Measurements from ENCODE around the gene ANKS6.

ANKS6 gene

DNA sequence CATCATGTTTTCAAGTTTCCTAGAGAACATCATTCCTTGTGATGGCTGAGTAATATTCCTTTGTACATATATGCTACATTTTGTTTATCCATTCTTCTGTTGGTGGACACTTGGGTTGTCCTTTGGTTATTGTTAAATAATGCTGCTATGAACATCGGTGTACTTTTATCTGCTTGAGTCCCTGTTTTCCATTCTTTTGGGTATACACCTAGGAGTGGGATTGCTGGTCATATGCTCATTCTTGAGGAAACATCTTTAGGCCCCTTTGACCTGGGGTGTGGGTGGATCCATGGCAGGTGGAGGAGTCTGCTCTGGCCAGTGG, 36.4 kb upstream of the ANKS6 start:
- H3K36me3 ChIP-seq (ENCODE audit: control insufficient read depth, insufficient read depth, low read length) = no peaks in the 10 kb centered on the region
- H3K27me3 ChIP-seq (ENCODE audit: insufficient read depth, low read length, poor library complexity) = no peaks in the 10 kb centered on the region
- H3K4me3 ChIP-seq (ENCODE audit: low read length) = no peak overlapping the region
- H3K9ac ChIP-seq (ENCODE audit: low read length) = no peak overlapping the region
- no peak overlapping the region for H3K27ac ChIP-seq (ENCODE audit: low read depth, low read length)
- H3K4ac ChIP-seq (ENCODE audit: low read depth, low read length) = no peak overlapping the region
- no peak overlapping the region for H4K5ac ChIP-seq (ENCODE audit: low read length)
- H3K4me2 ChIP-seq (ENCODE audit: low read length) = no peak overlapping the region
- H3K56ac ChIP-seq (ENCODE audit: low read length) = no peak overlapping the region
- H3K4me1 ChIP-seq (ENCODE audit: control insufficient read depth, low read depth, low read length) = no peaks in the 10 kb centered on the region
- no peaks in the 10 kb centered on the region for H3K79me2 ChIP-seq (ENCODE audit: control insufficient read depth, insufficient read depth, low read length)
- H3K23ac ChIP-seq (ENCODE audit: low read length) = no peak overlapping the region
- H2BK5ac ChIP-seq (ENCODE audit: low read length) = no peak overlapping the region
- no peak overlapping the region for H2BK15ac ChIP-seq (replicated peaks; ENCODE audit: low read depth)
- H4K8ac ChIP-seq (ENCODE audit: low read depth, low read length) = no peak overlapping the region
- no CpG with 5 or more reads among the region's 1 CpG for WGBS (ENCODE audit: extremely low coverage, insufficient coverage, low lambda C conversion rate)
- no peak overlapping the region for H3K18ac ChIP-seq (ENCODE audit: low read length)
- H2AK5ac ChIP-seq (ENCODE audit: low read length) = no peak overlapping the region
- DNase-seq = no peak
- H2BK120ac ChIP-seq (ENCODE audit: low read depth, low read length) = no peak overlapping the region
- H3K79me1 ChIP-seq (ENCODE audit: low read length) = no peaks in the 10 kb centered on the region

DNA sequence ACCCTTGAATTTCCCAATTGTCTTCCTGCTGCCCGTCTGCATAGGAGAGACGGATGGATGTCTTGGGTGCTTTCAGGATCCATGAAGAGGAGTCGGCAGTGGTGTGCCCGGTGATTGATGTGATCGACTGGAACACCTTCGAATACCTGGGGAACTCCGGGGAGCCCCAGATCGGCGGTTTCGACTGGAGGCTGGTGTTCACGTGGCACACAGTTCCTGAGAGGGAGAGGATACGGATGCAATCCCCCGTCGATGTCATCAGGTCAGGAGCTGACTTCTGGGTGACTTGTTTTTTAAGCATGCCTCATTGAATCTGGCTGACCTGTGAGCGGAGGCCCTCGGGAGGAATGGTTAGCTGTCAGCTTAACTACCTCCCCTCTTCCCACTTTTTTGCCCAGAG, 35.3 kb upstream of the ANKS6 start:
- H3K36me3 ChIP-seq (ENCODE audit: control insufficient read depth, insufficient read depth, low read length) = no peaks in the 10 kb centered on the region
- no peak overlapping the region for H3K9ac ChIP-seq (ENCODE audit: low read length)
- no peaks in the 10 kb centered on the region for H3K79me2 ChIP-seq (ENCODE audit: control insufficient read depth, insufficient read depth, low read length)
- H3K56ac ChIP-seq (ENCODE audit: low read length) = no peak overlapping the region
- no peaks in the 10 kb centered on the region for H3K79me1 ChIP-seq (ENCODE audit: low read length)
- H3K4me3 ChIP-seq (ENCODE audit: low read length) = no peak overlapping the region
- H3K18ac ChIP-seq (ENCODE audit: low read length) = no peak overlapping the region
- H3K27me3 ChIP-seq (ENCODE audit: insufficient read depth, low read length, poor library complexity) = no peaks in the 10 kb centered on the region
- no peak overlapping the region for H4K8ac ChIP-seq (ENCODE audit: low read depth, low read length)
- DNase-seq = no peak
- no CpG with 5 or more reads among the region's 16 CpGs for WGBS (ENCODE audit: extremely low coverage, insufficient coverage, low lambda C conversion rate)
- no peak overlapping the region for H2BK120ac ChIP-seq (ENCODE audit: low read depth, low read length)
- no peak overlapping the region for H4K5ac ChIP-seq (ENCODE audit: low read length)
- no peak overlapping the region for H3K23ac ChIP-seq (ENCODE audit: low read length)
- H3K4ac ChIP-seq (ENCODE audit: low read depth, low read length) = no peak overlapping the region
- H3K4me1 ChIP-seq (ENCODE audit: control insufficient read depth, low read depth, low read length) = no peaks in the 10 kb centered on the region
- H2AK5ac ChIP-seq (ENCODE audit: low read length) = no peak overlapping the region
- H2BK5ac ChIP-seq (ENCODE audit: low read length) = no peak overlapping the region
- H3K4me2 ChIP-seq (ENCODE audit: low read length) = no peak overlapping the region
- no peak overlapping the region for H2BK15ac ChIP-seq (replicated peaks; ENCODE audit: low read depth)
- no peak overlapping the region for H3K27ac ChIP-seq (ENCODE audit: low read depth, low read length)

DNA sequence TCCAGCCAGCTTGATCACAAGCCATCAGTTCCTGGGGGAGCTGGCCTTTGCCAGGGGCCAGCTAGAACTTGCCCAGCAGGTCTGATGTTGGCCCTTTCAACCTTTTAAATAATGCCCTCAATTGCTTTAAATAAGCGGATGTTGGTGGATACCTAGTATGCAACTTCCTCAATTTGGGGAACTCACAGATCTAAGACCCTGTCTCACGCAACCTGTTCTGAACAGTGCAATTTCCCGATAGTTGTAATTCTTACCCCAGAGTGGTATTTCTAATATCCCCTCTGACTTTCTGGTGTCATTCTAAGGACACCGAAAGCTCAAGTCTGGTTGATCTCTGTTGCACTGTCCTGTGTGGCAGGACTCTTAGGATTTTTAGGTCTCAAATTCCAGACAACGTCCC, 34.2 kb upstream of the ANKS6 start:
- Histone ChIP-seq H2BK15ac (replicated peaks; ENCODE audit: low read depth) (no peak overlapping the region), H2AK5ac (ENCODE audit: low read length) (no peak overlapping the region), H3K79me1 (ENCODE audit: low read length) (no peaks in the 10 kb centered on the region), H3K27ac (ENCODE audit: low read depth, low read length) (no peak overlapping the region), H2BK5ac (ENCODE audit: low read length) (no peak overlapping the region), H3K4ac (ENCODE audit: low read depth, low read length) (no peak overlapping the region), H3K4me1 (ENCODE audit: control insufficient read depth, low read depth, low read length) (no peaks in the 10 kb centered on the region), H3K79me2 (ENCODE audit: control insufficient read depth, insufficient read depth, low read length) (no peaks in the 10 kb centered on the region), H3K36me3 (ENCODE audit: control insufficient read depth, insufficient read depth, low read length) (no peaks in the 10 kb centered on the region), H3K4me3 (ENCODE audit: low read length) (no peak overlapping the region), H3K56ac (ENCODE audit: low read length) (no peak overlapping the region), H4K8ac (ENCODE audit: low read depth, low read length) (no peak overlapping the region), H3K9ac (ENCODE audit: low read length) (no peak overlapping the region), H3K27me3 (ENCODE audit: insufficient read depth, low read length, poor library complexity) (no peaks in the 10 kb centered on the region), H3K18ac (ENCODE audit: low read length) (no peak overlapping the region), H2BK120ac (ENCODE audit: low read depth, low read length) (no peak overlapping the region), H3K4me2 (ENCODE audit: low read length) (no peak overlapping the region), H3K23ac (ENCODE audit: low read length) (no peak overlapping the region), H4K5ac (ENCODE audit: low read length) (no peak overlapping the region)
- no CpG with 5 or more reads among the region's 5 CpGs for WGBS (ENCODE audit: extremely low coverage, insufficient coverage, low lambda C conversion rate)
- no peak for DNase-seq

DNA sequence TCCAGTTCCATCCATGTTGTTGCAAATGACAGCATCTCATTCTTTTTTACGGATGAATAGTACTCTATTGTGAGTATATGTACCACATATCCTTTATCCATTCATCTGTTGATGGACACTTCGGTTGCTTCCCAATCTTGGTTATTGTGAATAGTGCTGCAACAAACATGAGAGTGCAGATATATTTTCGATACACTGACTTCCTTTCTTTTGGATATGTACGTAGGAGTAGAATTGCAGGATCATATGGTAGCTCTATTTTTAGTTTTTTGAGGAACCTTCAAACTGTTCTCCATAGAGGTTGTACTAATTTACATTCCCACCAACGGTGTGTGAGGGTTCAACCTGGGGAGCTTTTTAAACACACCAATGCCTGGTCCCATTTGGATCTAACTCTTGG, 33.4 kb upstream of the ANKS6 start:
- Histone ChIP-seq H3K4me1 (ENCODE audit: control insufficient read depth, low read depth, low read length) (no peaks in the 10 kb centered on the region), H4K8ac (ENCODE audit: low read depth, low read length) (no peak overlapping the region), H2BK120ac (ENCODE audit: low read depth, low read length) (no peak overlapping the region), H3K18ac (ENCODE audit: low read length) (no peak overlapping the region), H3K27ac (ENCODE audit: low read depth, low read length) (no peak overlapping the region), H3K4me2 (ENCODE audit: low read length) (no peak overlapping the region), H3K9ac (ENCODE audit: low read length) (no peak overlapping the region), H3K79me1 (ENCODE audit: low read length) (no peaks in the 10 kb centered on the region), H2BK5ac (ENCODE audit: low read length) (no peak overlapping the region), H3K23ac (ENCODE audit: low read length) (no peak overlapping the region), H3K4ac (ENCODE audit: low read depth, low read length) (no peak overlapping the region), H4K5ac (ENCODE audit: low read length) (no peak overlapping the region), H3K79me2 (ENCODE audit: control insufficient read depth, insufficient read depth, low read length) (no peaks in the 10 kb centered on the region), H2AK5ac (ENCODE audit: low read length) (no peak overlapping the region), H3K27me3 (ENCODE audit: insufficient read depth, low read length, poor library complexity) (no peaks in the 10 kb centered on the region), H2BK15ac (replicated peaks; ENCODE audit: low read depth) (no peak overlapping the region), H3K56ac (ENCODE audit: low read length) (no peak overlapping the region), H3K36me3 (ENCODE audit: control insufficient read depth, insufficient read depth, low read length) (no peaks in the 10 kb centered on the region), H3K4me3 (ENCODE audit: low read length) (no peak overlapping the region)
- WGBS (ENCODE audit: extremely low coverage, insufficient coverage, low lambda C conversion rate) = no CpG with 5 or more reads among the region's 5 CpGs
- DNase-seq = no peak

GRCh38 chr9:98826716-98827115, 30.4 kb upstream of the ANKS6 start:
- no CpG with 5 or more reads among the region's 20 CpGs for WGBS (ENCODE audit: extremely low coverage, insufficient coverage, low lambda C conversion rate)

GRCh38 chr9:98825414-98825813, 29.1 kb upstream of the ANKS6 start:
- Histone ChIP-seq H3K9ac (ENCODE audit: low read length) (no peak overlapping the region), H2BK120ac (ENCODE audit: low read depth, low read length) (no peak overlapping the region), H2BK15ac (replicated peaks; ENCODE audit: low read depth) (no peak overlapping the region), H3K4me1 (ENCODE audit: control insufficient read depth, low read depth, low read length) (no peaks in the 10 kb centered on the region), H3K4me2 (ENCODE audit: low read length) (no peak overlapping the region), H3K4me3 (ENCODE audit: low read length) (no peak overlapping the region), H3K36me3 (ENCODE audit: control insufficient read depth, insufficient read depth, low read length) (no peaks in the 10 kb centered on the region), H4K8ac (ENCODE audit: low read depth, low read length) (no peak overlapping the region), H2AK5ac (ENCODE audit: low read length) (no peak overlapping the region), H3K27ac (ENCODE audit: low read depth, low read length) (no peak overlapping the region), H3K79me2 (ENCODE audit: control insufficient read depth, insufficient read depth, low read length) (no peaks in the 10 kb centered on the region), H3K27me3 (ENCODE audit: insufficient read depth, low read length, poor library complexity) (no peaks in the 10 kb centered on the region), H4K5ac (ENCODE audit: low read length) (no peak overlapping the region), H2BK5ac (ENCODE audit: low read length) (no peak overlapping the region), H3K56ac (ENCODE audit: low read length) (no peak overlapping the region), H3K18ac (ENCODE audit: low read length) (no peak overlapping the region), H3K79me1 (ENCODE audit: low read length) (no peaks in the 10 kb centered on the region), H3K4ac (ENCODE audit: low read depth, low read length) (no peak overlapping the region), H3K23ac (ENCODE audit: low read length) (no peak overlapping the region)
- no CpG with 5 or more reads among the region's 3 CpGs for WGBS (ENCODE audit: extremely low coverage, insufficient coverage, low lambda C conversion rate)
- DNase-seq = no peak

More at GRCh38 chr9:98826716-98827115, 30.4 kb upstream of the ANKS6 start:
- Histone ChIP-seq H2BK15ac (replicated peaks; ENCODE audit: low read depth) (no peak overlapping the region), H3K23ac (ENCODE audit: low read length) (no peak overlapping the region), H3K4me1 (ENCODE audit: control insufficient read depth, low read depth, low read length) (no peaks in the 10 kb centered on the region), H3K18ac (ENCODE audit: low read length) (no peak overlapping the region), H4K8ac (ENCODE audit: low read depth, low read length) (no peak overlapping the region), H3K27ac (ENCODE audit: low read depth, low read length) (no peak overlapping the region), H4K5ac (ENCODE audit: low read length) (no peak overlapping the region), H3K27me3 (ENCODE audit: insufficient read depth, low read length, poor library complexity) (no peaks in the 10 kb centered on the region), H3K56ac (ENCODE audit: low read length) (no peak overlapping the region), H2AK5ac (ENCODE audit: low read length) (no peak overlapping the region), H3K4ac (ENCODE audit: low read depth, low read length) (no peak overlapping the region), H3K4me2 (ENCODE audit: low read length) (no peak overlapping the region), H3K79me1 (ENCODE audit: low read length) (no peaks in the 10 kb centered on the region), H2BK120ac (ENCODE audit: low read depth, low read length) (no peak overlapping the region), H2BK5ac (ENCODE audit: low read length) (no peak overlapping the region), H3K4me3 (ENCODE audit: low read length) (no peak overlapping the region), H3K79me2 (ENCODE audit: control insufficient read depth, insufficient read depth, low read length) (no peaks in the 10 kb centered on the region), H3K9ac (ENCODE audit: low read length) (no peak overlapping the region), H3K36me3 (ENCODE audit: control insufficient read depth, insufficient read depth, low read length) (no peaks in the 10 kb centered on the region)
- no peak for DNase-seq

All from mesendoderm (in vitro differentiated cells).